ENCODE results near the gene CLASP1. TPM values are rescaled to one million over a fixed set of nuclear protein-coding genes. Genes with fewer than 3 reads are reported as not detected.

CLASP1 gene
- total RNA-seq (2022; extraction: Qiagen RNA extraction; ENCODE audit: low read depth), result 12.2 to 20.4 TPM (median 16.6 TPM) in 5 replicates

DNA sequence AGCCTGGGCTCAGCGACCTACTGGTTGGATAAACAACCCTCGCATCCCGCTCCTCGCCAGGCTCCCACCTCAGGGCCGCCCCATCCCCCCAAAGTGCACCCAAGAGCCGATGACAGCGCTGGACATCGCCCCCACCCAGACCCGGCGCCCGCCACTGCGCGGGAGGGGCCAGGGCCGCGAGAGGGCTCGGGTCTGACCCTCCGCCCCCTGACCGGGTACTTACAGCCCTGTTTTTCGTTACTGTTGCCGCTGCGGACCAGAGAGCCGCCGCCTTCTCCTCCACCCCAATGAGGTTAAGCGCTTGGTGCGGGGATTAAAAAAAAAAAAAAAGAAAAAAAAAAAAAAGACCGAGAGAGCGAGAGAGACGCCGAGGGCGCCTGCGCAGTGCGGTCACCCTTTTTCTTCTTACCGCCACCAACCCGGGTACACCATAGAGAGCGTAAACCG lies at the start of gene CLASP1:
Gene CLASP1 (minus strand): TSS at position 314 of the 447 bp plus-strand sequence. CDS start 43,567 bp downstream, outside the sequence.

Other genes starting within 250 kb of the CLASP1 start
- not detected in 5 replicates for gene RNU4ATAC, start 118.6 kb downstream of the CLASP1 start, total RNA-seq (2022; extraction: Qiagen RNA extraction; ENCODE audit: low read depth)
- gene NIFK, start 87.4 kb upstream of the CLASP1 start, total RNA-seq (2022; extraction: Qiagen RNA extraction; ENCODE audit: low read depth), result 66.4 to 82.6 TPM (median 72.5 TPM) in 5 replicates
- gene TSN, start 106.2 kb upstream of the CLASP1 start, total RNA-seq (2022; extraction: Qiagen RNA extraction; ENCODE audit: low read depth), result 58.6 to 64.0 TPM (median 60.0 TPM) in 5 replicates